Stimulated activated CD4-positive, alpha-beta T cell treated with anti-CD3 and anti-CD28 coated beads, TNF-alpha, amount 100 ng/mL, for 4 hours (primary cell): ENCODE results near the gene TLE5.
"Not testable (repeated sequence)": the region's sequence is repeated elsewhere in the genome, so short reads cannot be mapped to it uniquely, and the experiment has no call there.

ENCODE experiments used
- DNase-seq, 3 experiments: peaks; one replicate each; pipeline ENCODE4 v3.0.0-alpha.2; 2020; ENCODE audit warnings: low read depth in 3 of 3

TLE5 gene

DNA sequence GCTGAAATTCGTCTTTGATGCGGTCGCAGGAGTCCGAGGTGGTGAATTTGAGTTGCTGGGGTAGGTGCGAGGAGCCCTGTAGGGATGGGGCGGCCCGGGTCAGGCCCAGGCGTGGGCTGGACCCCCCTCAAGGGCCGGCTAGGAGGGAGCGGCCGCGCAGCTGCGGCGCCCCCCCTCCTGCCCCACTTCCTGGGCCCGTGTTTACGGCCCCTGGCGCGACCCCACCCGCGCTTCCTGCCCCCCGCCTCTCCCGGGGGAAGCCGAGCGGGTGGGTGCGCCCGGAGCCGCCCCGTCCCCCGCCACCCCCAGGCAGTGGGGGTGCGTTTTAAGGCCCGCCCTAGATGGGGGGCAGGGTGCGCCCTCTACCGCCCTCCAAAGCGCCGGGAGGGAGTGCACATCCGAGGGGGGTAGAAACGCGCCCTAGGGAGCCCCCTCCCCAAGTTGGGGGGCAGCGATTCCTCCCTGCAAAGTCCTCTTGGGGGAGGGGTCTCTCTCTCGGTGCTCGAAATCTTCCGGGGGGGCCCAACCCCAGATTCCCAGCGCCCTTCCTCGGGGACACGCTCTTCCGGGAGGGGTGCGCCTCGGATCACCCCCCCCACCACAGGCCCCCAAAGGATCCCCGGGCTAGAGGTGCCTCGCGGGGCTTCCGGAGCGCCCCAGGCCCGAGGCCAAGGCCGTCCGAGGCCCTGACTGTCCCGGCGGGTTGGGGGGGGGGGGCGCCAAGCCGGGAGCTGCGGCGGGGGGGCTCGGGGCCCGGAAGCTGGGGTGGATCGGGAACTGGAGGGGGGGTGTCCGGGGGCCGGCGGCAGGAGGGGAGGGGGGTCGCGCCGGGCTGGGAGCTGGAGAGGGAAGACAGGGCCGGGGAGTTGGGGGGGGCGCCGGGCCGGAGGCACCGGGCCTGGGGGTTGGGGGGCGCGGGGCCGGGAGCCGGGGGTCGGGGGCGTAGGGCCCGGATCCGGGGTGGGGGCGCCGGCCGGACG lies 823 bp downstream of the TLE5 start:
- DNase-seq, result peak in 2 of 3 experiments; percentile 66

DNA sequence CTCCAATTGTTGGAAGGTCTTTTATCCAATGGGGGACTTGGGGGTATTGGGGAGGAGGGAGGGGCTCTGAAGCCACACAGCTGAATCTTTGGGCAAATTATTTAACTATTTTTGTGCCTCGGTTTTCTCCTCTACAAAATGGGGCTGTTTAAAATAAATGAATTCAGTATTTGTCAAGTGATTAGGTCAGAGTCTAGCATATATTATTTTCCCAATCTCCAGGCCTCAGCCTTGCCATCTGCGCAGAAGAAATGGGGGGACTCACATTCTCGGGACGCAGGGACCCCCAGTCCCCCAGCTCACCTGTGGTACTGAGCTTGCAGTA lies 1.5 kb downstream of the TLE5 start:
- no peak for DNase-seq

DNA sequence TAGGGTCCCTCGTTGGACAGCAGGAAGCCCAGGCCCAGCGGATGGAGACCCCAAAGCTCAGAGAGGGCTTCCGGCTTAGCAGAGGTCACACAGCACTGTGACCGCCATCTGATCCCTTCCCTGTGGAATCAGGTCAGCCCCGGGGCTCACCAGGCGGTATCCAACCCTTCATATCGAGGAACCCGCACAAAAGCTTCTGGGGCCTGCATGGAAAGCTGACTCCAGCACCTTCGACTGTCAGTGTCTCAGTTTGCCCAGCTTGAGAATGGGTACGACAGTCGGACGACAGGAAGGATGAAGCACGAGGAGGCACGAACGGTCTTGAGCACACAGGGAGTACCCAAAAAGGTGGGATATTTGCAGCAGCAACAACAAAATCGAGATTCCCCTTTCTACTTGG lies 2.6 kb downstream of the TLE5 start:
- DNase-seq, result no peak

DNA sequence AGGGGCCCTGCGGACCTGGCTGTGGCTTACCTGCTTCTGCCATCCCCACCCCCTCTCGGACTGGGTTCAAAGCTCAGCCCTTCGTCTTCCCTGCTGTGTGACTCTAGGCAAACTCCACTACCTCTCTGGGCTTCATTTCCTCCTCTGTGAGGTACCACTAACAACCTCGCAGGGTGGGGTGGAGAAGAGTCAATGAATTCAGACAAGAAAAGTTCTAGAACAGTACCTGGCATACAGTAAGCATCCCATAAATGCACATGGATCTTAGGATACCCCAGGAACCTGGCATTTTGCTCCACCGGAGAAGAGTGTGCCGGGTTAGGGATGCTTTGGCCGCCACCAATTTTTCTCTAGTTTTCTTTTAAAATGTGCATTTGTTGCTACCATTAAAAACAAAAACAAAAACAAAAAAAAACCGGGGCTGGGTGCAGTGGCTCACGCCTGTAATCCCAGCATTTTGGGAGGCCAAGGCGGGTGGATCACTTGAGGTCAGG lies 3.4 kb downstream of the TLE5 start:
- DNase-seq, result no peak

DNA sequence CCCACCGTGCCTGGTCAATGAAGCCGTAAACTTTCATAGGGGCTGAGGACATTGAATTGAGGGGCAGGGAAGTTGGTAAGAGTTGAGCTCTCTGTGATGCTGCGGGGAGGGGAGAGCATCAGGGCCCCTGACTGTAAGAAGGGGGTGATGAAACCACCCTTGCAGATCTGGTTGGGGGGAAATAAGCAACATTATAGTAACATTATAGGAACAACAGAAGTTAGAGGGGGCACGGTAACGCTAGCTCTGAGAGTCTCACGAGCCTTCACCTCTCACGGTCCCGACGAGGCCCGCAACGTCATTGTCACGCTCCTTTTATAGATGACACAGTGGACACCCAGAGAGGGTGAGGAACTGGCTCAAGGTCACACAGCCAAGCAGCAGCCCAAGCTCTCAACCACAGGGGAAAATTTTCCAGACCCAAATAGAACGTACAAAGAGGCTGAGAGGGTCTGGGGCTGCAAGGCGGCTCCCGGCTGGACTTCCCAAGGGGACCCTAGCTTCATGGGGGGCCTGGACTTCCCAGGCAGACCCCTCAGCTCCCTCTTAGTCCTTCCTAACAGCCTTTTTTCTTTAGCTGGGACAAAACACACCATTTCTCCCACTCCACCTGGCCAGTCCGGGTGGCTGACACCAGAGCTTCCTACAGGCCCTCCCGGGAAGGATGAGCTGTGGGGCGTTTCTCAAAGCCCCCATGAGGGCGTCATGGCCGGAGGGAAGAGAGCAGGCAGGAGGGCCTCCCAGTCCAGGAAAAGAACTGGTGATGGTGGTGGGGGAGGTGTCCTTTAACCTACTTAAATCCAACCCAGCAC lies 4.1 kb downstream of the TLE5 start:
- DNase-seq, result no peak

DNA sequence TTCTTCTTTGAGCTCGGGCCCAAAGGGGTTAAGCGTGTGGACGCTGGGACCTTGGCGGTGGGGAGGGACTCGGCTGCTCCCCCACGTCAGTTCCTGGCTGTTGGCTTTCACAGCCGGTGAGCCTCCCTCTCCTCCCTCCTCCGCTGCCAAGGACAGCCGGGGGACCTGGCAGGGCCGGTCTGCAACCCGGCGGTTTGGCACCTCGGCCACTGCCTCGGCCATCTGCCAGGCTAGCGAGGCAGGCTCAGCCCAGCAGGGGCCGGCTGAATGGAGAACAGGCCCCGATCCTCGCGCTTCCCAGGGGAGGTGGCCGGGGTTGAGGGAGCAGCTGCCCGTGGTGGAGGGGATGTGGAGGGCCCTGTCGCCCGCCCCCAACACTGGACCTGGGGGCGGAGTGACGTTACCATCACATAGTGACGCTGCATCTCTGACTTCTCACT lies 5.0 kb downstream of the TLE5 start:
- no peak for DNase-seq

DNA sequence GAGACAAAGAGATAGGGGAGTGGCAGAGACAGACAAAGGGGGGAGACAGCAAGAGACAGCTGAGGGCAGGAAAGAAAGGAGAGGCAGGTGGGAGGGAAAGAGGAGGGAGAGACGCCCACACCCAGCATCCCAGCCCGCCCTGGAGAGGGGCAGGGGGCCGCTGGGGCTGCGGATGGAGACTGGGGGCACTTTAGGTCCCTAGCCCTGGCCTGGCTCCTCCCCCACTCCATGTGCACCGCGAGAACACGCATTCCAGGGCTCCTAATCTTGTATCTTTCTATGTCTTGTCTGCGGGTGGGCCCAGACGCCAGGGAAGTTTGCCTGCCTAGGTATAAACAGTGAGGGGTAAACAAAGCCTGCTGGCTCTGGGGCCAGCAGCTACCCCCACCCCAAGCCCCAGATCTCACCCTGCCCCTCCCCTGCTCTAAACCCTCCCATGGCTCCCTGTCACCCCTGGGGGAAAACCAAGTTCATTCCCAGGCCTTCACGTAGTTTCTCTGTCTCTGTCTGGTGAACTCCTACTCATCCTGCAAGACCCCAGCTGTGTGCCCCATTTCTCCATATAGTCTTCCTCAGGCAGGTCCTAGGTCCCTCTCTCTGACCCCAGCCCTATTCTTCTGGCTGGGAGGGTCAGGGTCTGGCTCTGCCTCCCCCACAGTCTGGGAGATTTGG lies 5.7 kb downstream of the TLE5 start:
- no peak for DNase-seq

DNA sequence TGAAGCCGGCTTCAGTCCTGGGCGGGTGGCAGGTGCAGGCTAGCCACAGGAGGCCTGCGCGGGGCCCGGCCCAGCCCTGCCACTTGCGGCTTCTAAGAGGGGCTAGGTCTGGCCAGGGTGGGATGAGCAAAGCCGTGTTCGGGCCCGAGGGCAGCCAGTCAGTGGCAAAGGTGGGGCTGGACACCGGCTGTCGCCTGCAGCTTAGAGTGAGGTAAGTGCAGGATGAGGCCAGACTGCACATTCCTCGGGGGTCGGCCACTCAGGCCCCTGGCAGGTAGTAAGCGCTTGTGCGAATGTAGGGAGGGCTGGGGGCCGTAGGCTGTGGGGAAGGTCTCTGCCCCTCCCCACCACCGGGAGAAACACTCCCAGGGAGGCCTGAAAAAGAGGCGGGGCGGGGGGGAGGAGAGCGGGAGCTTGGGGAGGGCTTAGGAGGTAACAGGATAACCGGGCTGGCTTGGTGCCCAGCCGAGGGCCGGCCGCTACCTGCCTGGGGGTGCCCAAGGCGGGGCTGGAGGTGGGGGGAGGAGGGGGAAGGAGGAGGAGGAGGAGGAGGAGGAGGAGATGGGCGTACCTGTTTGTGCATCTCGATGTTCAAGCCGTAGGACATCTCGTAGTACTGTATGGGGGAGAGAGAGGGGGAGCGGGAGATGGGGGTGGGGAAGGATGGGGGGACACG lies 6.4 kb downstream of the TLE5 start:
- DNase-seq, result no peak

DNA sequence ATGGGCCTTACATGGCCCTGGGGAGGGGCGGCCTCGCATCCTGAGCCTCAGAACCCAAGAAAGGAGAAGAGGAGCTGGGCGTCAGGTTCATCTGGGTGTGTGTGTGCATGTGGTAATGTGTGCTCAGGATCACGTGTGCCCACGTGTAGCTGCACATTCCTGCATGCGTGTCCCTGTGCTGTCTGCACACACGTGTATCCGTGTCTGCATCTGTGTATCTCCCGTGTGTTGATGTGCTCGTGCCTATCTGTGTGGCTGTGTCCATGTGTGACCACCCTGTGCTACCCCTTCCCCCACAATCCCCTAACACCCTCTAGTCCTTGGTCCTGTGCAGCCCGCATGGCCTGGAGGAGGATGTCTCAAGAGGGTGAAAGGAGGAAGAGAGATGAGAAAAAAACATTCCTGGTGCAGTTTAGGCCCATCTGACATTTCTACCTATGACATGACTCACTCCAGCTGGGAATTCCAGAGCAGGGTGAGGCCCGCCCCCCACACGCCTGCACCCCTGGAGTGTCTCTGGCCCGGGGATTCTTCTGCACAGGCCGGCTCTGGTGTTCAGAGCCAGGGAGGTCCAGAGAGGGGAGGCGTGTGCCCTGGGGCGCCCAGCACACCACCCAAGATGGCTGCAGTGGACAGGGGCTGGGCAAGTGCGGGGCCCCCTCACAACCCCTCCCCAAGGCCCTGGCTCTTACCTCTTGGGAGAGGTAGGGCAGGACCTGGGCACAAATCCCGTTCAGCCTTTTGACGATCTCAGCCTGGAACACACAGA lies 7.1 kb downstream of the TLE5 start:
- no peak for DNase-seq

DNA sequence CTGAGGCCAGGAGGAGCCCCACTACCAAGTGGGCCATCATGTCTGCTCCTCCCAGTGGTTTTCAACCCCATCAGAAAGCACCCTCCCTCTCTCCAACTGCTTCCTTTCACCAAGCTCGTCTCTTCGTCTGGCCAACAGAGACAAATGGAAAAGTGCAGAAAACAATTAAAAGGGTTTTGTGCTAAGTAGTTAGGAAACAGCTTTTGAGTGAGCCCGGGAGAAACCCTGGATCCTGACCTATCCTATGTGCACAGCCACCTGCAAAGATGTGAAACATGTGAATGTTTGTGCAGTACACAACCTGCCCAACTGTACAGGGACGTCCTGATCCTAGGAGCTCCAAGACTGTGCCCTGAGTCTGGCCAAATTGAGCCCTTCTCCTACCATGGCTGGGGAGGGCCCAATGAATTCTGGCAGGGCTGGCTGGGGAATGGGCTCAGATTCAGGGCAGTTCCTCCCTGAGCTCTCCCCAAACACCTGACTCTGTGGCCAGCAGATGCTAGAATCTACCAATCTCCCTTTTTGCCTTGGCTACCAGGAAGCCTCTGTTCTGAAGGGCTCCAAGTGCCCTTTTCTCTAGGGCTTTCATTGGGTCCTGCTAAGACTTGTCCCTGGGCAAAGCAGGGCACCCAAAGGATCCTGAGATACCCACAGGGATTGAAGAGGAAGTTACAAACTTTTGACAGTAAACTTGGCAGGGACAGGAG lies 7.9 kb downstream of the TLE5 start:
- DNase-seq, result no peak

DNA sequence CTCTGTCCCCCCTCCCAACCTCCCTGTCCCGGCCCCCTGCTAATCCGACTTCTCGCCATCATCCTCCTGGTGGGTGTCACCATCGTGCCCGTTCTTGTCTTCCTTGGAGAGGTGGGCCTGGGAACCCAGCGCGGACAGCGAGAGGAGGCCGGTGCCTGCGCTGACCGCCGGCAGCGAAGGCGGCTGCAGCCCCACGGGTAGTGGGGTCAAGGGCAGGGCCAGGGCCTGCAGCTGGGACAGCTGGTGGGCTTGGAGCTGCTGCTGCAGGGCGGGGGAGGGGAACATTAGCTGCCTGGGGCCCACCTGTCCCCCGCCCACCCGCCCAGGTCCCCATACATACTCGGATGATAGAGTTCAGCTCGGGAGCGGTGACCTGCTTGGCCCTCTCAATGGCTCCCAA lies 8.5 kb downstream of the TLE5 start:
- no peak for DNase-seq

DNA sequence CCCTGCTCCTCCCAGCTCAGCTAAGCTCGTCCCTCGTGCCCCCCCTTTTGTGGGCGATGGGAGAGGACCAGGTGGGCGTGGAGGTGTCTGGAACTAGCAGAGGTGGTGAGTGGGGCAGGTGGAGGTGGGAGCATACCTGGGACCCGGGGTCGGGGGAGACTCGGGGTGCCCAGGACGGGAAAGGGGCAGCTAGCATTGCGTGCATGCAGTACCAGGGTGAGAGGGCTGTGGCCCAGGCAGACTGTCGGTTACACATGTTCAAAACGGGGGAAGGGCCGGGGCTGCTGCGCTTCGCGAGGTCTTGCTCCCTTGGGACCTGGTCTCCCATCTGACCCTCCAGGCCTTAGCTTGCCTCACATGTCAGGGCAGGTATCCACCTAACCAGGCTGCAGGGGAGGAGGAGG lies 9.1 kb downstream of the TLE5 start:
- DNase-seq, result no peak

DNA sequence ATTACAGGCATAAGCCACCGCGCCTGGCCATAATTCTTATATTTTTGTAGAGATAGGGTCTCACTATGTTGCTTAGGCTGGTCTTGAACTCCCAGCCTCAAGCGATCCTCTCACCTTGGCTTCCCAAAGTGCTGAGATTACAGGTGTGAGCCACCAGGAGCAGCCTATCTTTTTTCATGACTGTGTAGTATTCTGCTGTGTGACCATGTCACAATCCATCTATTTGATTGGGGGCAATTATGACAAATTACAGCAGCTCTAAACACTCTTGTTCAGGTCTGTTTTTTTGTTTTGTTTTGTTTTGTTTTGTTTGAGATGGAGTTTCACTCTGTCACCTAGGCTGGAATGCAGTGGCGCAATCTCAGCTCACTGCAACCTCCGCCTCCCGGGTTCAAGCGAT lies 12.3 kb downstream of the TLE5 start:
- DNase-seq, result not testable (repeated sequence)

DNA sequence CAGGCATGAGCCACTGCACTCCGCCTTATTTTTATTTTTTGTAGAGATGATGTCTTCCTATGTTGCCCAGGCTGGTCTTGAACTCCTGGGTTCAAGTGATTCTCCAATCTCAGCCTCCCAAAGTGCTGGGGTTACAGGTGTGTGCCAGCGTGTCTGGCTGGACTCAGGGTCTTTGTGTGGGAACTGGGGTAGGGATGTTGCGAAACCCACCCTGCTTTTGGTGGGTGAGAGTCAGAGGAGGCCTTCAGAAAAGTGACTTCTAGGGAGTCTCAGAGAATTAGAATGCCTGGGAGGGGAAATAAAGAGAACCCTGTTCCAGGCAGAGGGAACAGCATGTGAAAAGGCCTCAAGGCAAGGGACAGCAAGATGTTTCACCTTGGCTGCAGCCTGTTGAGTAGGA lies 13.2 kb downstream of the TLE5 start:
- no peak for DNase-seq

DNA sequence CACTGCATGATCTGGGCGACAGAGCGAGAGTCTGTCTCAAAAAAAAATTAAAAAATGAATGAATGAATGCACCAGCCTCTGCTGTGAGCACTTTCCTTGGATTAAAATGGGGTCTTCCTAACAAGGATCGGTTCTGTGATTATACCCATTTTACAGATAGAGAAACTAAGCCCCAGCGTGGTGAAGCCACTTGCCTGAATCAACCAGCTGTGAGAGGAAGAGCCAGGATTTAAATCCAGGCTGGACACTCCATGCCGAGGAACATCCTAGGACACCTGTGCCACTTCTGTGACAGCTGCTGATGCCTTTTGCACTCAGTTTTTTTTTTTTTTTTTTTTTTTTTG lies 14.1 kb downstream of the TLE5 start:
- DNase-seq, result no peak

DNA sequence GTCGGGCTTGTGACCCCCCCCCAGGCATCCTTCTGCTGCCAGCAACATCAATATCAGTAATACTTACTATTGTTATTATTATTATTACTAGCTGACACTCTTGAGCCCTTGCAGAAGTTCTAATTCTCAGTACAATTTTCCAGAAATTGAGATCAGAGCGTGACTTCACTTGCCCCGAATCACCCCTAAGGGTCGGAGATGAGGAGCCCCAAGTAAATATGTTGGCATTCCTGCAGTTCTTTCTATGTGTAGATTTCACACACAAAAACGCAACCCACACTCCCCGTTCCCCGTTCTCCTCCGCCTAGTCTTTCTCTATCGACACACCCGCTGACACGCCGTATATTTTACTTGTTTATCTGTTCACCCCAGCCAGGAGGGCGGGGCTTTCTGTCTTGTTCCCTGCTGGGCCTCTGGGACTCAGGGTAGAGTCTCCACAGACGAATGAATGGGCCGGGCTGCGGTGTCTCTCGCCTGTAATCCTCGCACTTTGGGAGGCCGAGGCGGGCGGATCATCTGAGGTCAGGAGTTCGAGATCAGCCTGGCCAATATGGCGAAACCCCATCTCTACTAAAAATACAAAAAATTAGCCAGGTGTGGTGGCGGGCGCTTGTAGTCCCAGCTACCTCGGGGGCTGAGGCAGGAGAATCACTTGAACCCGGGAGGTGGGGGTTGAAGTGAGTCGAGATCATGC lies 14.7 kb downstream of the TLE5 start:
- peak in 2 of 3 experiments; percentile 42 to 57 for DNase-seq

DNA sequence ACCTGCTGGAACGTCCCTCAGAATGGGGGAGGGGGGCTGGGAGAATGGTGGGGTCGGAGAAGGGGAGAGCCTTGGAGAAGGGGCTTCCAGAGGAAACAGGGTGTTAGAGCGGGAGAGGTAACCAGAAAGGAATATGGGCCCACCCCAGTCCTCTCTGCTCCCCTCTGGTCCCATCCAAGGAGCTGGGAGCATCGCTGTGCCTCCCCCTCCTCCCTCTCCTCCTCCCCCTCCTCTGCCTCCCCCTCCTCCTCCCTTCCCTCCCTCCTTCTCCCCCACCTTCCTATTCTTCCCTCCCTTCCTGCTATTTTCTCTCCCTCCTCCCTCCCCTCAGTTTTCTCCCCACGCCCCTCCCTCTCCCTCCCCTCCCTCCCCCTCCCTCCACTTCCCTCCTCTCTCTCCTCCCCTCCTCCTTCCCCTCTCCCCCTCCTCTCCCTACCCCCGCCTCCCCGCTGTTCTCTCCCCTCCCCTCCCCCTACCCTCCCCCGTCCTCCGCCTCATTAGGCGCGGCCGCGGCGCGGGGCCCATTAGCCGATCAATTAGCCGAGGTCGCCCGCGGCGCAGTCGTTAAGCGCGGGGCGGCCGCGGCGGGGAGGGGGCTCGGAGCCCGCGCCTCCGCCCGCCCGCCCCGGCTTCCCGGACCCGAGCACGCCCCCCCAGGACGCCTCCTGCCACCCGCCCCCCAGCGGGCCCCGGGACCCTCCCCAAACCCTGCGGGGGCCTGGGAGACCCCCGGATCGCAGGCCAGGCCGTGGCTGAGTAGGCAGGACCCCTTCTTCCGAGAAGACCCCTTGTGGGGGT lies 15.4 kb downstream of the TLE5 start:
- no peak for DNase-seq

DNA sequence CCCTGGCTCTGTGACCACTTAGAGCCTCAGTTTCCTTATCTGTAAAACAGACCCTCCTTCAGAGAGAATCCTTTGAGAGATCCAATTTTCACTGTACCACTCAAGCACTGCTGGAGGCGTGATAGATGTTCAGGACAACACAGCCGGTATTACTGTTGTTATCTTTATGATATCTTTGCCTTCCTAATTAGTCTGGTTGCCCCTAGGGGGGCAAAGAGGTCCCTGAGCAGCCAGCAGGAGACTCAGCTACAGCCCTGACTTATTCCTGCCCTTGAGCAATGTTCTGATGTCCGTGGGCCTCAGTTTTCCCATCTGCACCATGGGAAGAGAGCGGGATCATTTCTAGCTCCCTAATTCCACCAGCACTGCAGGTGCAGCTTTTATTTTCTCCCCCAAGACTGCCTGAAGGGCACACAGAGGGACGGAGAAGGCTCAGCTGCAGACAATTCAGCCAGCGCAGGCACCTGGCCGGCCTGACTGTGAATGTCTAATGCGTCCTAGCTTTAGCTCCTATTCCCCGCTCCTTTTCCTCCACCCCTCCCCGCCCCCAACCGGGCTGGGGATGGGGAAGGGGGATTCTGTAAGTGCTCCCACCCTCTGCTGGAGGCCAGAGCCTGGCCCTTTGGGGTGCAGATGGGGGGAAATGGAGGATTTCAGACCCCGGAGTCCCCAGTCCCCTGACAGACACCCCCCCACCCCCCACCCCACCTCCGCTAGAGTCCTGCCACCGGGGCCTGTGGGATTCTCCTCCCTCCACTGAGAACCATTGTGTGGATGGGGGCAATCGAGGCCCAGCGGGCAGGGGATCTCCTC lies 16.2 kb downstream of the TLE5 start:
- DNase-seq, result no peak
